Stimulated activated CD8-positive, alpha-beta memory T cell treated with anti-CD3 and anti-CD28 coated beads, Interleukin-4, amount 100 ng/mL, for 4 hours (primary cell): ENCODE data around the gene CEACAM16.

Experiments used
- DNase-seq, 2 donors: peaks; one replicate each; pipeline ENCODE4 v3.0.0-alpha.2; 2020; ENCODE audit warnings: low read depth in 2 of 2, low spot score in 1 of 2

CEACAM16 gene

DNA sequence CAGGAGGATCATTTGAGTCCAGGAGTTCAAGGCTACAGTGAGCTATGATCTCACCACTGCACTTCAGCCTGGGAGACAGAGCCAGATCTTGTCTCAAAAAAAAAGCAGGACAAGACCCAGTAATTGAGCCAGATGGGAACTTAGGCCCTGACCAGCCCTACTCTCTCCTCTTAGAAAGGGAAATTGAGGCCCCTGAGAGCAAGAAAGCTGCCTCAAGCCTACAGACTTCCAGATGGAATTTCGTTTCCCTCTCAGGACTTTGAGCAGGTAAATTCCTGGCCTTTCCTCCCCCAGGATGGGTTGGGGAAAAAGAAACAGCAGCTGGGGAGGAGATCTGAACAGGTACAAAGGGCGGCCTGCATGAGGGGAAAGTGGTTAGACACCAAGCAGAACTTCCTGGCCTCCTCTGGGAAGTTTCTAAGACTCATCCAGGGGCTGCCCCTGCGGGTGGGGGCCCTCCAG is 46.0 kb downstream of the CEACAM16 start:
- no peak for DNase-seq

DNA sequence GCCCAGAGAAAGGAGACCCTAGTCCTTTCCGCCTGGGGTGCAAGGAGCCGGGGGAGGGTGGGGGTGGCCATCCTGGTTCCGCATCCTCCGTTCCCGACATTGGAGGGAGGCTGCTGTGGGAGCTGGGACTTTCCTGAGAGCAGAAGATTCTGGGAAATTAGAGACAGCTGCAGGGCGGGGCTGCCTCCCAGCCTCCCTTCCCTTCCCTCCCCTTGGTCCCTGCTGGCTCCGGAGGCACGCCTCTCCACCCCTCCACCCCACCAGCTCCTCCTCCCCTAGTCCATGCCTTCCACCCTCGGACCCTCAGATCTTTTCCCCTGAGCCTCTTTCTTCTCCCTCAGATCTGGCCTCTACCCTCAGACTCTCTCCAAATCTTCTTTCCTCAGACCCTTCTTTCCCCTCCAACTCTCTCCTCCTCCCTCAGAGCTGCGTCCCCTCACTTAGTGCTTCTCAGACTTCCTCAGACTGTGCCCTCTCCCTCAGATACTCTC is 46.4 kb downstream of the CEACAM16 start:
- DNase-seq, result no peak

DNA sequence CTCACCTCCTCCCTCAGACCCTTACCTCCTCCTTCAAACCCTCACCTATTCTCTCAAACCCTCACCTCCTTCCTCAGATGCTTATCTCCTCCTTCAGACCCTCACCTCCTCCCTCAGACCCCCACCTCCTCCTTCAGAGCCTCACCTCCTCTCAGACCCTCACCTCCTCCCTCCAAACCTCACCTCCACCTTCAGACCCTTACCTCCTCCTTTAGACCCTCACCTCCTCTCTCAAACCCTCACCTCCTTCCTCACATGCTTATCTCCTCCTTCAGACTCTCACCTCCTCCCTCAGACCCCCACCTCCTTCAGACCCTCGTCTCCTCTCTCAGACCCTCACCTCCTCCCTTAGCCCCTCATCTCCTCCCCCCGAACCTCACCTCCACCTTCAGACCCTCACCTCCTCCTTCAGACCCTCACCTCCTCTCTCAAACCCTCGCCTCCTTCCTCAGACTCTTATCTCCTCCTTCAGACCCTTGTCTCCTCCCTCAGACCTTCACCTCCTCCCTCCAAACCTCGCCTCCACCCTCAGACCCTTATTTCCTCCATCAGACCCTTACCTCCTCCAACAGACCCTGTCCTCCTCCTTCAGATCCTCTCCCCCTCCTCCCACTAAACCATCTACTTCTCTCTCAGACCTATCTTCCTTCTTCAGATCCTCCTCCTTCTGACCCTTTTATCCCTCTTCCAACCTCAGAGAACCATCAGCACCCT is 47.1 kb downstream of the CEACAM16 start:
- DNase-seq, result no peak

DNA sequence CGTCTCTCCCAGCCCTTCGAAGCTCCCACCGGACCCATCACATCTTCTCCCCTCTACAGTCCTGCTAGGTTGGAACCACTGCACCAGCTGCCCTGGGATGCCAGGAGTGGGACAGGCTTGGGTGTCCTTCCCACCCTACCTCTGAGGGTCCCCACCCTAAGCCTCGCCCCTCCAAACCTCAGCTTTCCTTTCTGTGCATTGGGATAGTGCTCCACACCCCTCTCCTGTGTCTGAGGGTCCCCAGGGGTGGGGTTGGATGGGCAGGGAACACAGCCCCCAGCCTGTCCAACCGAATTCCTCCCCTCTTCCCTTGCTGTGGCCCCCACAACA is 47.6 kb downstream of the CEACAM16 start:
- DNase-seq, result no peak

DNA sequence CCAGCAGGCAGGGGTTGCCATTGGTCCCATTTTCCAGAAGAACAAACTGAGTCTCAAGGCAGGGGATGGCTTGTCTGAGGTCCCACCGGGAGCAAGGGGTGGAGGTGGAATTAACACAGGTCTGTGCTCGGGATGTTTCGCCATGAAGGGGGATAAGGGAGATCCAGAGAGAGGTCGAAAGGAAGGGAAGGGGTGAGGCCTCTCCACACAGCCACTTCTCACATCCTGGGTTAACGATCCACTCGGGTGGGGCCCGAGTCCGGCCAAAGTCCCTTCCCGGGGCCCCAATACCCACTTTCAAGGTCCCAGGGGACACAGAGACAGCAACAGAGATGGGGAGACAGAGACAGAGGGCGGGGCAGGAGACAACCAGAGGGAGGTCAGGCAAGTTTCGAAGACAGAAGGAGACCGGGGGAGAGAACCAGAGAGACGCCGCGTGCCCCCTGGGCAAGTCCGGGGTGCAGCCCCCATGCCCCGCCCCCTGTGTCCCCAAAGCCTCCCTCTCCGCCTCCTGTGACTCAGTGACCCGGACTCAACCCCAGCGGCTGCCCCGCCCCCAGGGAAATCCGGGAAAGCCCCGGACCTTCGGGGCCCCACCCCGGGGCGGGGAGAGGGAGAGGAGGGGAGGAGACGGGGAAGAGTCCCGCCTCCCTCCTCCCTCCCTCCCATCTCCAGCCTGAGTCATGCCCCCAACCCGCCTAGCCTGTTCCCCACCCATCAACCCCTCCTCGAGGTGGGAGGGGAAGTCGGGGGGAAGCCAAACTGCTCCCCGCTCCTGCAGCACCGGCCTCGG is 48.2 kb downstream of the CEACAM16 start:
- peak; percentile 88 to 91 for DNase-seq

DNA sequence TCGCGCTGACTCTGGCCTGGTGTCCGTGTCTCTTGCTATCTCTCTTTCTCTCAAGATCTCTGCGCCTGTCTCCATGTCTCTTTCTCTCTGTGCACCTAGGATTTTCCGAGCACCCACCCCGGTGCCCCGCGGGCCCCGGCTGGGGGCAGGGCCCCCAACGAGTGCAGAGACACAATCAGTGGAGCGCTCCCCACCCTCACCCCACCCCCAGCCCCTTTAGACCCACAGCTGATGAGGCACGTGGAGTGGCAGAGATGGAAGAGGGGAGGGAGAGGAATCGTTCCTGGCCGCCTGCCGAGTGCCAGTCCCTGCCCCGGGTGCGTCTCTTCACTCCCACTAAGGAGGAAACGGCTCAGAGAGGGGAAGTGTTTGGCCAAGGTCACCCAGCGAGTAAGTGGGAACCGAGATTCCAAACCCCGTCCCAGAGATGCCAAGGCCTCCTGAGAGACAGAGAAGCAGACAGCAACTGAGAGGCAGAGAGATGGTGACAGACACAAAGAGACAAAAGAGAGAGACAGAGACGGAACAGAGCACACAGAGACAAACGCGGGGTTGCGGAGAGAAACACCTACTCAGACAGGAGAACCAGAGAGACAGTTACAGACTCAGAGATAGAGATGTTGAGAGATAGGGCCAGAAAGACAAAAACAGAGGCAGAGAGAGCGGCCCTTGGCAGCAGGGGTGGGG is 48.9 kb downstream of the CEACAM16 start:
- no peak for DNase-seq

DNA sequence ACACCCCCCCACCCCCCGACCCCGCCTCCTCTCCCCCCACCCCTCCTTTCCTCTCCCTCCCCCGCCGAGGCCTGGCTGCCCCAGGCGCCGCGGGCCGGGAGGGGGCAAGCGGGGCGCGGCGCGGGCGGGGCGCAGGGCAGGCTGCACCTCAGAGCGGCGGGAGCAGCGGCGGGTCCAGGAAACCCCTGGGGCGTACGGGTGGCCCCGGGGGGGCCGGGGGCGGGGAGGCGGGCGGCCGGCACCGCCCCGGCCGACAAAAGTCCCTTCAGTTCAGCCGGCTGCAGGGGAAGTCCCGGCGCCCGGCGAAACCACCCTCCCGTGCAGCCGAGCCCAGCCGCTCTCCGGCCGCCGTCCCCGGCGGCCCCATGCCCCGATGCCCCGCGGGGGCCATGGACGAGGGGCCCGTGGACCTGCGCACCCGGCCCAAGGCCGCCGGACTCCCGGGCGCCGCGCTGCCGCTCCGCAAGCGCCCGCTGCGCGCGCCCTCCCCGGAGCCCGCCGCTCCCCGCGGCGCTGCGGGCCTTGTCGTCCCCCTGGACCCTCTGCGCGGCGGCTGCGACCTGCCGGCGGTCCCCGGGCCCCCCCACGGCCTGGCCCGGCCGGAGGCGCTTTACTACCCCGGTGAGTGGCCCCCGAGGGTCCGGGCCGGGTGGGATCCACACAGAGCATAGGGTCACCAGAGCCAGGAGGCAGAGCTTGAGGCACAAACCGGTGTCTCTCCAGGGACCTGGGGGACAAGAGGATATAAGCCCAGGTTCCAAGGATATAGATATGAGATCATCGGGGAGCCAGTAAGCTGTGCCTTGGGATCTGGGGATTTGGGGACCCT is 49.7 kb downstream of the CEACAM16 start, which contains the start of gene BCL3:
TSS of gene BCL3 (plus strand) at position 283 of the 829 bp plus-strand sequence. CDS start at position 366, 83 bp downstream.
- peak in 1 of 2 donors; percentile 65 for DNase-seq

DNA sequence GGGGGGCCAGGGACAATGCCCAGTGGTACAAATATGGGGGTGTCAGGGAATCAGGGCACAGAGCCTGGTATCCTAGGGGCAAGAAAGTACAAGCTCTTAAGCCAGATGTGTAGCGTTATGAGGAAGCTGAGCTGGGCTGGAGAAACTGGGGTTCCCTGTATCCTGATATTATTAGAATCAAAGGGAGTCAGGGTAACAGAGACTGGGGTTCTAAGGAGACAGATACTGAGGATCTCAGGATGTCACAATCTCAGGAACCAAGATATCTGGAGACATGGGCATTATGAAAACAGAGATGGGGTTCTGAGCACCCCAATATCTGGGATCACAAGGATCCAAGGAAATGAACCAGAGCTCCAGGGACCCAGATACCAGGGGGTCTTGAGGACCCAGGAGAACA is 50.3 kb downstream of the CEACAM16 start:
- DNase-seq, result no peak

DNA sequence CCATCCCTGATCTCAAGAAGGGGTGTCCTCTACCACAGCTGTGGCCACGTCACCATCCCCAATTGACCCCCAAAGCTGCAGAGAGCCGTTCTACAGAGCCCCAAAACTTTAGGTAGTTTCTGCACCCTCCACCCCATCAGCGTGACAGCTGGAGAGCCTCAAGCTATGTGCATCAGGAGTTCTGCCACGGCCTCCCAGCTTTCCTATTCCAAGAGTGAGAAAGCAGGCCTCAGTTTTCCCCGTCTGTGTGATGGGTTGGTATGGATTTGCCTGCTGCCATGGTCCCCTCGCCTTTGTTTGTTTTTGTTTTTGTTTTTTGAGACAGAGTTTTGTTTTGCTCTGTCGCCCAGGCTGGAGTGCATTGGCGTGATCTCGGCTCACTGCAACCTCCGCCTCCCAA is 51.0 kb downstream of the CEACAM16 start:
- no peak for DNase-seq

DNA sequence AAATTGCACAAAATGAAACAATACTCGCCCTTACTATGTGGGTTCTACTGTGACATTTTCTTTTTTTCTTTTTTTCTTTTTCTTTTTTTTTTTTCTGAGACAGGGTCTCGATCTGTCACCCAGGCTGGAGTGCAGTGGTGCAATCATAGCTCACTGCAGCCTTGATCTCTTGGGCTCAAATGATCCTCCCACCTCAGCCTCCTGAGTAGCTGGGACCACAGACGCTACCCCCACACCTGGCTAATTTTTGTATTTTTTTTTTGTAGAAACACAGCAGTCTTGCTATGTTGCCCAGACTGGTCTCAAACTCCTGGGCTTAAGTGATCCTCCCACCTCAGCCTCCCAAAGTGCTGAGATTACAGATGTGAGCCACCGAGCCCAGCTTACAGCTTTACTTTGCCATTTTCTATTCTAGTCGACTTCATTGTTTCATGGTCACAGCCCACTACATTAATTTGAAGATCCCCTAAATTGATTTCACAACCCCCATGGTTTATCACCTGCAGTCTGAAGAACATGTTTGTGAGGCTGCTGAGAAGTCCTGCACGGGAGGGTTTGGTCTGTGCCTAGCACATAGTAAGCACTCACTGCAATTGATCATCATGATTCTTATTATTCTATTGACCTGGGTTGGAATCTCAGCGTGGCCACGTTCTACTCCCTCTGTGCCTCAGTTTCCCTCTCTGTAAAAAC is 53.3 kb downstream of the CEACAM16 start:
- no peak for DNase-seq

DNA sequence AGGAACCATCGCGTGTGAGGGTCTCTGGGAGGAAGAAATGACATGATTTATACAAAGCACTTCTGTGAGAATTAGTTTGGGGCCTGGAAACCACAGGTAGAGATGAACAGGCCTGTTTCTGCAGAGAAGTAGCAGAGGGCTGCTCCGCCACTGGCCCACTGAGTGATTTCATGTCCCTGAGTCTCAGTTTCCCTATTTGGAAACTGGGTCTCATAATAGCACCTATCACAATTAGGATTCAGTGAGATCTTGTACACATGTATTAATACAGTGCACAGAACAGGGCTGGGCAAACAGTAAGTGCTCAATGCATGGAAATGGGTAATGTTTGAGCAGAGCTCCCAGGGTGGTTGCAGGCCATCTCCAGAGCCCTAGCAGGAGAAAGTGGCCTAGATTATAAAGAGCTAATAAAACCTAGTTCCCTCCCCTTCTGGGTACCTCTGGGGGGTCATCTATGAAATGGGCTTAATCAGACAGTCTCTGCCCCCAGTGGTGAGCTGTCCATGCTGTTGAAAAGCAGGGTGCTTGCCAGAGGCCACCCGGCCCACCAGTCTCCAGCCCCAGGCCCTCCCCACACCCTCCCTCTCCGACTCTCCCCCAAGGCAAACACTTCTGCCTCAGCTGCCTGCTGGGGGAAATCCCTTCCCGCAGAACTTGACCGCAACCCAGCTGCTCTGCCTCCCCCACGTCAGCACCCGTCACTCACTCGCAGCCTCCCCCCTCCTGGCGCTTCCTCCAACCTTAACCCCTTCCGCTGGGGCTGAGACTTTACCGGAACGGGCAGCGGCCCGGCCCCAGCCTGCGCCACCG is 54.1 kb downstream of the CEACAM16 start:
- DNase-seq, result peak; percentile 83 to 91

DNA sequence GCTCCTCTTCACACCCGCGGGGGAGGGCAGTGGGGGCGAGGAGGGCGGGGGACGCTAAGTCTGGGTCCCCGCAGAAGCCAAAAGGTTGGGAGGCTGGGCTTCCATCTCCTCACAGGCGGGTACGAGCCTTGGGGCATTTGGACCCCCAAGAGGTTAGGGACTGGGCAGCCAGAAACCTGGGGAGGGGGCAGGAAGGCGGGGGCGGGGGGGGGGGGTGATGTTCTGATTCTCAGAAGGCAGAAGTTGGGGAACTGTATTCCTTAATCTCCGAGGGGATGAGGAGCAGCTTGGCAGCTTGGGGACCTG is 54.6 kb downstream of the CEACAM16 start:
- no peak for DNase-seq

DNA sequence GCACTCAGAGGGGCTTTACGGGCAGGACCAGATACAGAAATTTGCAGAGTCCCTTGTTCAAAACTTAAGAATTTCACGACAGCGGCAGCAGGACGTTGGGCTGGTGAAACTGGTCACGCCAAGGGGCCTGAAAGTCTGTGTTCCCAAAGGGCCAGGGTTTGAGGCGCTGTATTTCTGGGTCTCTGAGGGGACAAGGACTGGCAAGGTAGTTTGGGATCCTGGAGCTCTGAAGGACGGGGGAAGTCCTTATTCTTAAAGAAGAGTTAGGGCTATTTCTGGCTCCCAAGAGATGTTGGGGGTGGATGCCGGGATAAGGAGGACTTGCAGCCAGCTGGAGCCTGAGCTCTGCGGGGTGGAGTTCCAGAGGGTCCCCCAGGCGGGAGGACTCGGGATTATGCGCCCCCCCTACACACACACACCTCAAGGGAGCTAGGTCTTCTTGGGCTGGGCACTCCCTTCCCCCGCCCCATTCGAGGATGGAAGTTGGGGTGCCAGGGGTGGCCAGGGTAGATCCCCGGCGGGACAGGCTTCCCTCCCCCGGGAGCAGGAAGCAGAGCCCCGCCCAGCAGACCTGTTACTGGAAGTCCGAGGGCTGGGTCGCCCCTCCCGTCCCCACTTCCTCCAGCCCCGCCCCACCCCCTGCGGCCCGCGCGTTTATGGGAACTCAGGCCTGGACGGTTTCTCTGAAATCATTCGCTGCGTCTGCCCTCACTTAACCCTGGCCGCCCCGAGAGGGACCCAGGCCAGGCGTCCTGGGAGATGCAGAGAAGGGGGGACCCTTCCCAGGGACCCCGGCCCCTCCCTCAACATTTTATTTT is 55.2 kb downstream of the CEACAM16 start:
- peak in 1 of 2 donors; percentile 58 for DNase-seq

DNA sequence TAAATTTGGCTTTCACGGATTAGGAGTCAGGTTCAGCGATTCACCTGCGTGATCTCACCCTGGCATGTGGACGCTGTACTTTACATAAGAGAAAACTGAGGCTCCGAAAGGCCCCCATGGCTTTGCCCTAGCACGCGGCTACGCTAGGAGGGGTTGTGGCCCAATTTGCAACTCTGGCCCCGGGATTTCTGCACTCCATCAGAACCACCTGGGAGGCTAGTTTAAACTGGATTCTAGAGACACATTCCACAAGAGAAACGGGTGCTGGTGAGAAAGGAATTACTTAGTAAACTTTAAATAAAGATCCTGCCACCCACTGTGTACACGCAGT is 55.8 kb downstream of the CEACAM16 start:
- DNase-seq, result no peak

DNA sequence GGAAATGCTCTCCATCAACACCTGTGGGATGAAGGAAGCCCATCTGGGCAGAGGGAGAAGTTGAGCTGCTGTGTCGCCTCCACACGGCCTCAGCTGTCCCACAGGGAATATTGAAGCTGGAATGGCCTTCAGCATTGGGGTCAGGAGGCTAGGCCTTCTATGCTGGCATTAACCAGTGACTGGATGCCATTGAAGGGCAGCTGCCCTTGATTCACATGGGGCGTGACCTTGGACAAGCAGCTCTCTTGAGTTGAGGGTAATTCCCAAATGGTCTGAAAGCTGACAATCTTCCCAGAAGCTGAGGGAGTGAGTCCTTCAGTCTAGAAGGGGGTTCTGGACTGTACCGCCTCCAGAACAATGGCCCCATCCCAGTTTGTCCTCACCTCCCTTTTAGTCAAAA is 56.3 kb downstream of the CEACAM16 start:
- DNase-seq, result no peak

DNA sequence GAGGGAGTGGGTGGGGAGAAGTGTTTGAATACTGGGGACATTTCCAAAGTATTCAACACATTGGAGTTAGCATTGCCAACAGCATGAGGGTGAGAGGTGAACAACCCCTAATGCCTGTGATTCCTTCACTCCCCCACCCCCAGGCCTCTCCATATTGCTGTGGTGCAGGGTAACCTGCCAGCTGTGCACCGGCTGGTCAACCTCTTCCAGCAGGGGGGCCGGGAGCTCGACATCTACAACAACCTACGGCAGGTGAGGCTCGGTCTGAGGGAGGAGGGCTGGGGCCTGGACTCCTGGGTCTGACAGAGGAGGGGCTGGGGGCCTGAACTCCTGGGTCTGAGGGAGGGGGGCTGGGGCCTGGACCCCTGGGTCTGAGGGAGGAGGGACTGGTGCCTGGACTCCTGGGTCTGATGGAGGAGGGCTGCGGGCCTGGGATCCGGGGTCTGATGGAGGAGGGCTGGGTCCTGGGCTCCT is 57.2 kb downstream of the CEACAM16 start:
- no peak for DNase-seq

DNA sequence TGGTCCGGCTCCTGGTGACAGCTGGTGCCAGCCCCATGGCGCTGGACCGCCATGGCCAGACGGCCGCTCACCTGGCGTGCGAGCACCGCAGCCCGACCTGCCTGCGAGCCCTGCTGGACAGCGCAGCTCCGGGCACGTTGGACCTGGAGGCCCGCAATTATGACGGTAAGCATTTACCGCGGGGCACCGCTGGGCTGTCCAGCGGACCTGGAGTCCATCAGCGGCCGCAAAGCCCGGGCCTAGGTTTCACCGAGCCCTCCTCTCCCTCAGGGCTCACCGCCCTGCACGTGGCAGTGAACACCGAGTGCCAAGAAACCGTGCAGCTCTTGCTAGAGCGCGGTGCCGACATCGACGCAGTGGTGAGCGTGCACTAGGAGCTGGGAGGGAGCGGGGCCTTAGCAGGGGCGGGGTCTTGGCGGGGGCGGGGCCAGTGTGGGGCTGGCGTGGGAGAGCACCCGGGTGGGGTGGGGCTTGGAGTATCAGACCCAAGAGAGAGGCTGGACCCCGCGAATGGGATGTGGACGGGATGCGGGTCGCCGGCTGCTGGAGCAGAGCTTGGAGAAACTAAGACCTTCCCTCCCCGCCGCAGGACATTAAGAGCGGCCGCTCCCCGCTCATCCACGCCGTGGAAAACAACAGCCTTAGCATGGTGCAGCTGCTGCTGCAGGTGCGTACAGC is 58.2 kb downstream of the CEACAM16 start:
- no peak for DNase-seq
